GM19452 (cell line): ENCODE results near the gene TMC7.
"Not testable (repeated sequence)": the region's sequence is repeated elsewhere in the genome, so short reads cannot be mapped to it uniquely, and the experiment has no call there.

Experiments
- ATAC-seq: cut with Tn5 transposase; IDR thresholded peaks from one replicate; pipeline ENCODE4 v1.9.1; 2021; ENCODE audit not compliant: unreplicated experiment

Gene TMC7

DNA sequence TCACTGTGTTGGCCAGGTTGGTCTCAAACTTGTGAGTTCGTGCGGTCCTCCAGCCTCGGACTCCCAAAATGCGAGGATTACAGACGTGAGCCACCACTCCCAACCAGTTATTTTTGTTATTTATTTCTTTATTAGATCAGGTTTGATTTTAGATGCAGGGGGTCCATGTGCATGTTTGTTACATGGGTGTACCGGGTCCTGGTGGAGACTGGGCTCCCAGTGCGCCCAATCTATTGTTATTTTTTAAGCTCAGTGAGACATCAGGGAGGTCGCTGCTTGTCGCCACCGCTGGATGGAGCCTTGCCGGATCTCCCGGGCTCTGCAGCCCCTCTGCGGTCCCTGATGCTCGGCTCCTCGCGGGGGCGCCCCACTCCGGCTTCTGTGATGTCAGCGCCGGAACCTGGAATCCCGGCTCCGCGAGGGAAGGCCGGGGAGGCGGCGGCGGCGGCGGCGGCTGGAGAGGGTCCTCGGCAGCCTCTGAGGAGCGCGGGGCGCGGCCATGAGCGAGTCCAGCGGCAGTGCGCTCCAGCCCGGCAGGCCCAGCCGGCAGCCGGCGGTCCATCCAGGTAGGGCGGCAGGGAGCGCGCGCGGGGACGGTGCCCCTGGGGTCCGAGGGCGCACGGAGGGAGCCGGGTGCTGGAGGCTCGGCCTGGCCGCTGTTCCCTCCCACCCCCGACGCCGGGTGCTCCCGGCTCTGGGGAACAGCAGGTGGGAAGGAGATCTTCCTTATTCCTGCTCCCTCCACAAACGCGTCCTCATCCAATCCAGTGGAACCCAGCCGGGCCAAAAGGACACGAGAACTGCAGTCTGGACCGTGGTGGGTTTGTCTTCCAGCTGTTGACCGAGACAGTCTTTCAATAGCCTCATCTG lies at the start of gene TMC7:
TSS of gene TMC7 (plus strand) at position 370 of the 870 bp plus-strand sequence. CDS start at position 500, 130 bp downstream.
- no peak for ATAC-seq

DNA sequence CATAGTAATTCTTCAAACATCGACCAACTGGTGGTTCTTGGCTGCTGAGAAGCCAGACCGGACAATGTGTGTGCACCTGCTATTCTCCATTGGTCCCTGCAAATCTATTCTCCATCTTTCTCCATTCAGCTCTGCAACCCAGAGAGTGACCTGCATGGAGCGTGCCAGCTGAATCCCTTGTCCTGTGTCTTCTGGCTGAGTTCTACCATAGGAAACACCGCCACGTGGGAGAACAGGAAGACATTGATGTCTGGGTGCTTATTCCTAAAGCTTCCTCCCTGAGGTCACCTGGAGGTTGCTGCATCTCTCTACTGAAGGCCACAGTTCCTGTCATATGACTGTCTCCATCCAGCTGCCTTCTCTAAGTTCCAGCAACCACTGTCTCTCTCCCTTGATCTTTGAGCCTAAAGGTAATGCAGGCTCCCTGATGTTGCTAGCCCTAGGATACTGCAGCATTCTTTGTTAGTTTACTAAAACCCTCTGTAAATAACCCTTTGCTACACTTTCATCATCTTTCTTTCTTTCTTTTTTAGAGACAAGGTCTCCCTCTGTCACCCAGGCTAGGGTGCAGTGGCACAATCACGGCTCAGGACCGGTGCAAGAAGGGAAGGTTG lies 46.9 kb upstream of the TMC7 start:
- ATAC-seq, result no peak

DNA sequence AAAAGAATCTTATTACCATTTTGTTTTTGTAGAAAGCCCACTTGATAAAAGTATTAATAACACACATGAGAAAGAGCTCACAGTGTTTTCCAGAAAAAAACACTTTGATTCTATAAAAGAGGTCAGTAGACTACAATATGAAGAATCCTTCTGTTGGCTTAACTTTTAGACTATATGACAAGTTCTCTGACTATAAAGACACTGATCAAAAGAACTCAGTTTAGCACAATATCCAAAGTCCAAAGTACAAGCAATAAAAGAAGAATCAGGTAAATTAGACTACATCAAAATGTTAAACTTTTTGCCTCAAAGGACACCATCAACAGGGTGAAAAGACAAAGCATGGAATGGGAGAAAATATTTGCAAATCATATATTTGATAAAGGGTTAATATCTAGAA lies 46.3 kb upstream of the TMC7 start:
- ATAC-seq, result no peak

DNA sequence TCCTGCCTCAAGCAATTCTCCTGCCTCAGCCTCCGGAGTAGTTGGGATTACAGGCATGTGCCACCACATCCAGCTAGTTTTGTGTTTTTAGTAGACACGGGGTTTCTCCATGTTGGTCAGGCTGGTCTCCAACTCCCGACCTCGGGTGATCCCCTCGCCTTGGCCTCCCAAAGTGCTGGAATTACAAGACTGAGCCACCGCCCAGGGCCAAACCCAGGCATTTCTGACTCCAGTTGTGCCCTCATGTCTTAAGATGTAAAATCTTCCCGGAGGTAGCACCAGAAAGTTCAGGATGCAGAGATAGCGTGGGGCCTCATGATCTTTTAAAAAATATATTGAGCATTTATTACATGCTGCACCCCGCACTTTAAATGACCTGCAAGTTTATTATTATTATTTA lies 44.7 kb upstream of the TMC7 start:
- ATAC-seq, result no peak

DNA sequence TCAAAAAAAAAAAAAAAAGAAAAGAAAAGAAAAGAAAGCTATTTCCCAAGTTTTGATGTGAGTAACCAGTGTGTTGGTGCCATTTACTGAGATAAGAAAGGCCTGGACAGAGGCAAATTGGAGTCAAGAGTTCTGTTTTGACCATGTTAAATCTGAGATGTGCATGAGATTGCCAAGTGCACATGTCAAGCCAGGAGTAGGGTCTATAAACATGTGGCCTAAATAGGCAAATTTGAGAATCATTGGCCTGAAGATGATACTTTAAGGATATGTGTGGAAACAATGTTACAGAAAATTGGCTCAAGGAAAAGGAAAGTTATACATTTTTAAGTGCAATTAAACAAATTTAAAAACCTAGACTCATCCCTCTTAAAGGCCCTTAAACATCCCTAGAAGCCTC lies 42.3 kb upstream of the TMC7 start:
- ATAC-seq, result no peak

DNA sequence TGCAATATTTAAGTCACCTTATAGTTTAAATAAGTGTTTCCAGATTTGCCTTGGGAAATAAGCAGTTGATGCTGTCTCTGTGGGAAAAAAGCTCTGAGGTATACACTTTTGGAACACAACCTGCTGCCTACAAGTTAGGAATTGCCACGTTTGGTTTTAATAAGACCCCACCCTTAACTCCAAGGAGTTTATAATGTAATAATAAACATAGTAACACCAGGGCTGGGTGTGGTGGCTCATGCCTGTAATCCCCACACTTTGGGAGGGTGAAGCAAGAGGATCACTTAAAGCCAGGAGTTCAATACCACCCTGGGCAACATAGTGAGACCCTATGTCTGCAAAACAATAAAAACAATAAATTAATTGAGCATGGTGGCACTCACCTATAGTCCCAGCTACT lies 41.7 kb upstream of the TMC7 start:
- no peak for ATAC-seq

DNA sequence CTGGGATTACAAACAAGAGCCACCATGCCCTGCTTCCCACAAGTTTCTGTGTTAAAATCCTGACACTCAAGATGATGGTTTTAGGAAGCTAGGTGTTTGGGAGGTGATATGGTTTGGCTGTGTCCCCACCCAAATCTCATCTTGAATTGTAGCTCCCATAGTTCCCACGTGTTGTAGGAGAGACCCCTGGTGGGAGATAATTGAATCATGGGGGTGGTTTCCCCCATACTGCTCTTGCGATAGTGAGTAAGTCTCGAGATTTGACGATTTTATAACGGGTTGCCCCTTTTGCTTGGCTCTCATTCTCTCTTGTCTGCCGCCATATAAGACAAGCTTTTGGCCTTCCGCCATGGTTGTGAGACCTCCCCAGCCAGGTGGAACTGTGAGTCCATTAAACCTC lies 40.3 kb upstream of the TMC7 start:
- ATAC-seq, result no peak

DNA sequence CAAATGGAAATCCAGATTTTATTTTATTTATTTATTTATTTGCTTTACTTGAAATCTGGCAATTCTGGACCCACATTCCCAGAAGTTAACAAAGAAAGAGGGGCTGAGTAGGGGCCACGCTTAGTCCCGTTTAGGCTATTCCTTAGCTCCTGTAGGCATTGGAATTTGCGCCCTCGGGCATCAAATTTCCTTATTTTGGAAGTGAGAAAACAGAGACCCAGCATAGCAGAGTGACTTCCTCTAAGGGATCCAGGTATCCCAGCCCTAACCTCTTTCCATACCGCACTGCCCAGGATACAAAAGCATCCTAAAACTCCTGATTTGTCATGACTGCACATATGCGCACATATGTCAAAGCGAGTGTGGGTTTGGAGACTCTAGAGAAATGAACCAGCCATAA lies 38.5 kb upstream of the TMC7 start:
- no peak for ATAC-seq

DNA sequence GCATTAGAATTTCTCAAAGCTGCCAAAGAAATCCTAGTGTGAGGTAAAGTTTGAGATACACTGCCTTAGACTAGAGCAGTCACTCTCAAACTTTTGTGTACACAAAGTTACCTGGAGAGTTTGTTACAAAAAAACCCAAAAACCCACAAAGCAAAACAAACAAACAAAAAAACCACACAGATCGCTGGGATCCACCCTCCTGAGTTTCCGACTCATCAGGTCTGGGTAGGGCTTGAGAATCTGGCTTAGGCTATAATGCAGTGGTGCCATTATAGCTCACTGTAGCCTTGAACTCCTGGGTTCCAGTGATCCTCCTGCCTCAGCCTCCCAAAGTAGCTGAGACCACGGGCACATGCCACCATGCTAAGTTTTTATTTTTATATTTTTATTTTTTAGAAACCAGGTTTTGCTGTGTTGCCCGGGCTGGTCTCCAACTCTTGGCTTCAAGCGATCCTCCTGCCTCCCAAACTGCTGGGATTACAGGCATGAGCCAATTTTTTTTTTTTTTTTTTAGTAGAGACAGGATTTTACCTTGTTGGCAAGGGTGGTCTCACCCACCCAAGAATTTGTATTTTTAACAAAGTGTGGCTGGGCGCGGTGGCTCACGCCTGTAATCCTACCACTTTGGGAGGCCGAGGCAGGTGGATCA lies 35.2 kb upstream of the TMC7 start:
- no peak for ATAC-seq

DNA sequence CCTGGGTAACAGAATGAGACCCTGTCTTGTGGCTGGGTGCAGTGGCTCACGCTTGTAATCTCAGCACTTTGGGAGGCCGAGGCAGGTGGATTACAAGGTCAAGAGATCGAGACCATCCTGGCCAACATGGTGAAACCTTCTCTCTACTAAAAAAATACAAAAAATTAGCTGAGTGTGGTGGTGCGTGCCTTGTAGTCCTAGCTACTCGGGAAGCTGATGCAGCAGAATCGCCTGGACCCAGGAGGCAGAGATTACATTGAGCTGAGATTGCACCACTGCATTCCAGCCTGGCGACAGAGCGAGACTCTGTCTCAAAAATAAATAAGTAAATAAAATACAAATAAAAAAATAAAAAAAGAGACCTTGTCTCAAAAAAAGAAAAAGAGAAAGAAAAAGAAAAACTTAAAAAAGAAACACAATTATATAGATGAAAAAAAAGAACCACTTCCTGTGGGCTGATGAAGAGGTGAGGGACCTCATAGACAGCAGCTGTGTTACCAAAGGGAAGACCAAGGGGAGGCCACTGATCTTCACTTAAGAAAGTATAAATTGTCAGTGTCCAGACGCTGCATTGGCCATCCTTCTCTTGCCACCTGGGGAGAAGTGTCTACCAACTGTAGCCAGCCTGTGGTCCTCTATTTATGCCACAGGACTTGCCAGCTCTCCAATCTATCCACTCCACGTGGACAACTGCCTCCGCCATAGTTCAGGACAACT lies 33.1 kb upstream of the TMC7 start:
- no peak for ATAC-seq

DNA sequence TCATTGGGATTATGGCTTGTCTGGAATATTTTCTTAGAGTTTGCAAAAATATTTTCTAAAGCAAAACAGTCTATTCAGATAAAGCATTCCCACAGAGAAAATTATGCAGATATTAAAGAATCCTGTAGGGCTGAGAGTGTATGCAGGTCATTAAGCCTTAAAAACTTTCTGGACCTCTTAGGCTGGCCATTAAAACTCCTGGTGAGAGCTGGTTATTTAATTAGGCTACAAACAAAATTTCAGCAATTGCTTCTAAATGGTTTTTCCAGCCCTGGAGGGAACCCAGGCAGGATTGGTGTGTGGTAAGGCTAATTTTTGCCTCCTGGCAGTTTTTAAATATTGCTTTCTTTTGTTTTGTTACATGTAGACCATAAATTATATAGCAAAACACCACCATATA lies 30.2 kb upstream of the TMC7 start:
- ATAC-seq, result no peak

DNA sequence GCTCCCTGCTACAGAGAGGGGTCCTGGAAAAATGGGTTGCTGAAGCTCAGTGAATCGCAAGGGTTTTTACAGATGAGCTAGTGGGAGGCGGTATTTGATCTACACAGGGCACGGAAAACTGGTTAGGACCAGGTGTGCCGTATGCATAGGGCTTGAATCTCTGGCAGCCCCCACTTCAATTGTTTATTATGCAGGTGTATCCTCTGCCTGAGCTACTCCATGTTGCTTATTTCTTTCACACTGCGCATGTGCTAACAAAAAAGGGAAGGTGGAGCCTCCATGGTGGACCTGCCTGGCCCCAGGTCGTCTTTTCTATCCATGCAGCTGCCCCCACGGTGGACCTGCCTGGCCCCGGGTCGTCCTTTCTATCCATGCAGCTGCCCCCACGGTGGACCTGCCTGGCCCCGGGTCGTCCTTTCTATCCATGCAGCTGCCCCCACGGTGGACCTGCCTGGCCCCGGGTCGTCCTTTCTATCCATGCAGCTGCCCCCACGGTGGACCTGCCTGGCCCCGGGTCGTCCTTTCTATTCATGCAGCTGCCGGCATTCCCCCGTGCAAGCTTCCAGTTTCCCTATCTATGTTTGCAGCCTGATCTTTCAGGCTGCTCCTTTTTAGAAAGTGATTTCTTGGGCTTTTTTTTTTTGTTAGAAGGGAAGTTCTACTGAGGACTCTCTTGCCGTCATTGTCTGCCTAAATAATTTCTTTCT lies 27.7 kb upstream of the TMC7 start:
- not testable (repeated sequence) for ATAC-seq

DNA sequence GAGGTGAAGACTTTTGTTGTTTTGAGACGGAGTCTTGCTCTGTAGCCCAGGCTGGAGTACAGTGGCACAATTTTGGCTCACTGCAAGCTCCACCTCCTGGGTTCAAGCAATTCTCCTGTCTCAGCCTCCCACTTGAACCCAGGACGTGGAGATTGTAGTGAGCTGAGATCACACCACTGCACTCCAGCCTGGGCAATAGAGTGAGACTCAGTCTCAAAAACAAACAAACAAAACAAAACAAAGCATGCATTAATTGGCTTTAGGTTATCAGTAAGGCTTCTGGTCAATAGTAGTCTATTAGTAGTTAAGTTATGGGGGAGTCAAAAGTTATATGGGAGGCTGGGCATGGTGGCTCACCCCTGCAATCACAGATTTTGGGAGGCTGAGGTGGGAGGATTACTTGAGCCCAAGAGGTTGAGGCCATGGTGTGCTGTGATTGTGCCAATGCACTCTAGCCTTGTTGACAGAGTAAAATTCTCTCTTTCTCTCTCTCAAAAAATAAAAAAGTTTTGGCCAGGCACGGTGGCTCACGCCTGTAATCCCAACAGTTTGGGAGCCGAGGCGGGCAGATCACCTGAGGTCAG lies 27.0 kb upstream of the TMC7 start:
- not testable (repeated sequence) for ATAC-seq

DNA sequence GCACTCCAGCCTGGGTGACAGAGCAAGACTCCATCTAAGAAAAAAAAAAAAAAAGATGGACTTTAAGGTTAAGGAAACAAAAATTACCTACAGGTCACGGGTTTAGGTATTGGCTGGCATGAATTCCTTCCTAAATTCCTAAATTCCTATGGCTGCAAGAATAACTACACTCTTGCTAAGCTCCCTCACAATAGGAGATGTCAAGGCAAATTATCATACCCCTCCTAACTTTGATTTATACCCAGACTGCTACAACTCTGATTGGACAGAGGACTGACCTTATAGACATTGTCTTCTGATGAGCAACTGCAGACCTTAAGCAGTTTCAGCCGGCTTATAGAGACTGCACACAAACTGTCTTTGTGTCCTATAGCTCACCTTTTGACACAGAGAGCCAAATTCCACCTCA lies 25.1 kb upstream of the TMC7 start:
- ATAC-seq, result no peak

DNA sequence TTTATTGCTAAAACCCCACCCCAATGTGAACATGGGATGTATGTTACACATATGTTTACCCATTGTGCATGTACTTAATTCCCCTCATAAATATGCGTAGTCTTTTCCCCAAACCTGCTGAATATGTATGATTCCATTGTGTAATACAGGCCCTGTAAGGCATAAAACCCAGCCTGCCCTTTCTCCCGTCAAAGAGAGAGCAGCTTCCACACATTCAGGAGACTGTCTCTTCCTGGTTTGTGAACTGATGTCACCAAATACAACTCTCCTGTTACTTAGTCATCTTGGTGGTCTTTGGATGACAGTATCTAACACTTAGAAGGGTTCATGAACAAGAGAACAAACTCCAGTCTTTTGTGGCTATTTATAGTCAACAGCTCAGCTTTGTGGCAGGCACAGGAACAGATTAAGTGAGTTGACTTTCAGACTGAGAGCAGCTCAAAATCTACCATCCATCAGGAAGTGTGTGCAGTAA lies 24.7 kb upstream of the TMC7 start:
- ATAC-seq, result no peak

DNA sequence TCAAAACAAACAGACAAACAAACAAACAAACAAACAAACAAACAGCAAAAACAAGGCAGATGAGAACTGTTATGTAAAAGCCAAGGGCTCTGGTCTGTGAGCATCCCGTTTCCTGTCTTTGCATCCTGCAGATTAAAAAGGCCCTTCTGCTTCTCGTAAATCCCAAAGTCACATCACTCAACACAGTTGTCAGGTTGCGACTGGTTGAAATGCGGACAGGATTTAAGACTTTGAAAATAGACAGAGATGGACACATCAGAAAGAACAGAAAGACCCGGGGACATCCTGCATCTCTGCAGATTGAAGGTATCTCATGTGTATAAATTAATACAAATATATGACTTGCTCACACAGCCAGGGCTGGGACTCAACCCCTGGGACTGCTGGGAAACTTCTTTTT lies 18.2 kb upstream of the TMC7 start:
- no peak for ATAC-seq

DNA sequence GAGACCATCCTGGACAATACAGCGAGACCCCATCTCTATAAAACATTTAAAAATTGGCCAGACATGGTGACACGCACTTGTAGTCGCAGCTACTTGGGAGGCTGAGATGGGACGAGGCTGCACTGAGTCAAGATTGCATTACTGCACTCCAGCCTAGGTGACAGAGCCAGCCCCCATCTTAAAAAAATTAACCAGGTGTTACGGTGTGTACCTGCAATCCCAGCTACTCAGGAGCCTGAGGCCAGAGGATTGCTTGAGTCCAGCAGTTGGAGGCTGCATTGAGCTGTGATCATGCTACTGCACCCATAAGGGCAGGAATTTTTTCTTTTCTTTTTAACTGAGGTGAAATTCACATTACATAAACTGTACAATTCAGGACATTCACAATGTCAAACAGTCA lies 16.9 kb upstream of the TMC7 start:
- no peak for ATAC-seq

DNA sequence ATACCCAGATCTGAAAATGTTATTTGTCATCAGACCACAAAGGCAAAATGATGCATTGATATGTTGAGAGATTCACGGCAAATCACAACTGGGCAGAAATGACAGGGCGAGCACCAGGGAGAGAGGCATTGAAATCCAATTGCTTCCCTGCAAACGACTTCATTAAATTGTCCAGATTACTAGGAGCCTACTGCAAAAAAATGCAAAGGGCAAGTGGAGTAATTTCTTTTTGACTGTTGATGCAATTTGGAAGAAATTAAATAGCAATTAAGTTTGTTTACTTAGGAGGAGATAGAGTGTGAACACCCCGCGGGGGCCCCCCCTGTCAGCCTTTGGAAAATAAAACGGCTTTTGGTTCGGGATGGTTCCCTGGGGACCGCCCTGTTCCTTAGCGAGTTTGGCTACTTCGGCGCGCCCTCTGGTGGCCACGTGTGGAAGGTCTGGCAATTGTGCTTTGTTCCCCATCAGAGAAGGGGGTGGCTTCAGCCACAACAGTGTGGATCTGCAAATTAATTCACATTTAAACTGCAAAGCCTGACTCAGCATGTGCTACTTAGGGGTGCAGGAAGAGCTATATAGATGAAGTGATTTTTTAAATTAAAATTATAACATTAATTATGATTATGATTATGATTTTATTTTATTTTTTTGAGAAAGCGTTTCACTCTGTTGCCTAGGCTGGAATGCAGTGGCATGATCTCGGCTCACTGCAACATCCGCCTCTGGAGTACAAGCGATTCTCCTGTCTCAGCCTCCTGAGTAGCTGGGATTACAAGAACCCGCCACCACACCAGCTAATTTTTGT lies 14.5 kb upstream of the TMC7 start:
- ATAC-seq, result no peak

DNA sequence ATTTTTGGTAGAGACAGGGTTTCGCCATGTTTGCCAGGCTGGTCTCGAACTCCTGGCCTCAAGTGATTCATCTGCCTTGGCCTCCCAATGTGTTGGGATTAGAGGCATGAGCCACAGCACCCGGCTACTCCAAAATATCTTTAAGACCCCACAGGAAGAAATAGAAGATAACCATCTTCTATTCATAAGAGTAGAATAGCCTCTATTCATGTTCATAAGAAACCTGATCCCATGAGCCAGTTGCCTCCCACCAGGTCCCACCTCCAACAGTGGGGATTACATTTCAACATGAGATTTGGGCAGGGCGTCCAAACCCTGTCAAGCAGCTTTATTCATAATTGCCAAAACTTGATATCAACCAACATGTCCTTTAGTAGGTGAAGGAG lies 13.9 kb upstream of the TMC7 start:
- ATAC-seq, result no peak

DNA sequence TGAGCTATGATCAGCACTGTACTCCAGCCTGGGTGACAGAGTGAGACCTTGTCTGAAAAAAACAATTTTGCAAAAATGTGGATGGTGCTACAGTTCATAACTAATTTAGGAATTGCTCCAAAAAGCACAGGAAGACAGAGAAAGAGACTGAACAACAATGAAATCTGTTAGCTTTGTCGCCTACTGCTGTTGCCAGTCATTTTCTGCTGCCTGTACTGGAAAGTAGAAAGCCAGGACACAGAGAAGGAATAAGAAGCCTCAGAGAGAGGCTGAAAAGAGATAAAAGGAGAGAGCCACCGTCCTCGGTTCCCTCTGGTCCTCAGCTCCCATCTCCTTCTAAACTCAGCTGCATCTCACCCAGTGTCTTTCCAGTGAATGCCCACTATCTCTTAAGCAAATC lies 8.6 kb upstream of the TMC7 start:
- no peak for ATAC-seq
